Activated CD8-positive, alpha-beta memory T cell treated with anti-CD3 and anti-CD28 coated beads, Interleukin-2, amount 50 U/mL, for 48 hours (primary cell): ENCODE measurements around the gene RUNX1.

Source experiments
- DNase-seq: peaks from one replicate; pipeline ENCODE4 v3.0.0-alpha.2; 2020

Gene RUNX1

DNA sequence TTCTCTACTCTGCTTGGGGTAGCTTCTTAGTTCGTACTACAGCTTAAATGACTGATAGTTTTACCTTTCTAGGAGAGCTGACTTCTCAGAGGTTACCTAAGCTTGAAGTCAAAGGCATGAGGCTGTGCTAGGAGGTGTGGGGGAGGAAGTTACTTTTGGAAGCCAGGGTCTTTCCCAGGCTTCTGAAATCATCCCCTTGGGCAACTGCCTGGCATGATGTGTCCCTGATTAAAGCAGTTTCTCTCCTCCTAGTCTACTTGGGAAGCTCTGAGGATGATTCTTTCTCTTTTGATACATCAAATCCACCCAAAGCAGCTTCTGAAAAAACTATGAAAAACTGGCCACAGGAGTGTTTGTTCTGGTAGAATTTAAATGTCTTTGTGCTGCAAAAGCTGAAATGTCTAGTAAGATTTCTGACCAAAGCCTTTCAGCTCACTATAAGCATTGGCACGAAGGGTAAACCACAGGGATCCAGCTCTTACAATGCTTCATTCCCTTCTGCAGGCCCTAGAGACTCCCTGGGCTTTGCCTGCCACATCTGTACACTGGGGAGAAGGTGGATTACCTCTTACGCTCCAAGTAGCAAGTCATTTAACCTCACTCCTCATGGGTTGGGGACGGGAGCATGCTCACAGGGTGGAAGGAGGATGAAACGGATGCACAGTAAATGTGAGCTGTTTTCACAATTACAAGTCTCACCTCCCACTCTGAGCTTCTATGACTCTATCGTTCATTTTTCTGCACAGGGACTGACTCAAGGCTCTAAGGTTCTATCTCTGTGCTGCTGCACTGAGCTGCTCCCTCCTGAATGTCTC, 59.6 kb downstream of the RUNX1 start:
- DNase-seq = no peak

DNA sequence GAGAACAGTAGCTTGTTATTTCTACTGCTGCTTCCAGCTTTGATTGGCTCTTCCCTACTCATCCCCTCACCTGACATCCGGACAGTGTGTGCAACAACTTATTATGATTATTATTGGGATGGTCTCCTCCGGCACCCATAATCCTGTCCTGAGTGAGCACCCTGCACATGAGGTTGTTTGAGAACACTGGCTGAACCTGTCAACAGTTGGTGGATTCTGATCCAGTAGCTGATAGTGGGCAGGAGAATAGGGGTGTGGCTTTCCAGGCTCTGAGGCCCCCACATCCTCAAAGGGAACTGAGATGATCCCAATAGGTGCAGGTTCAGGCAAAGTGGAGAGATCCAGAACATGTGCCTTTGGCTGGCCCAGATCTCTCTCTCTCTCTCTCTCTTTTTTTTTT, 60.5 kb downstream of the RUNX1 start:
- DNase-seq = no peak

DNA sequence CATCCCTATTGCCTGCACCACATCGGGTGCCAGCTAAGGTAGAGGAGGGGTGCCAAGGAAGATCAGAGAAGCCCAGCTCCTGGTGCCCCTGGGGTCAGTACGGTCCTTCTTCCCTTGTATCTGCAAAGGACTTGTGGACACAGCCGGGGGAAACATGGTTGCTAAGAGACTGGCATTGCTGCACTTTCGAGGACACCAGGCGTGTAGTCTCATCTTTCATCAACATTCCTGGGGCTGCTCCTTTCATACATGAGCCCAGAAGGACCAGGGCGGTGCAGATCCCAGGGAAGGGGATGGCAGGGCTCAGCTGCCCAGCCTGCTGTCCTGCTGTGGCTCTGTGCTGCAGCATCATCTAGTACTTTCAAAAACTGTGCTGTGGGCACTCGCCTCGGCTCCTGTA, 61.0 kb downstream of the RUNX1 start:
- DNase-seq = no peak

DNA sequence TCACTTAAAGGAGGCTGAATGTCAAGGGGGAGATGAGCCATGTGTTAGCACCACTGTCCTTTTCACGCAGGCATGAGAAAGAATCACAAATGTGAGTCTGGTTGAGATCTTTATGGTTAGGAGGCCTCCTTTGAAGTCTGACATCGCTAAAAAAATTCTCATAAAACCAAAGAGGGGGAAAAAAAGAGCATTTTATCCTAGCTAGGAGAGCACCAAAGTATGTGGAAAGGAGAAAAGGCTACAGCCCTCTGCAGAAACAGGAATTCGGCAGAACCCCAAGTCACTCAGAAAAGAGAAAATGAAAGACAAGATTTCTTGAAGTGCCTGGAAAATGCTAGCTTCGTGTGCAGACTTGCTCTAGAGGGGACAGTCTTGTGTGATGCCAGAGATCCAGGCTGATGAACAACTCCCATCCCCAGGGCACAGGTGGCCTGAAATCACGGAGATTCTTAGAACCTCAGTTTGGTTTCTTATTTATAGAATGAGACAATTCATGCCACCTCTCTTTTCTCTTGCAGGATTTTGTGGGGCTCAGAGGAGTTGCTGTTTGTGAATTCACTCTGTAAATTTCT, 61.5 kb downstream of the RUNX1 start:
- DNase-seq = no peak

DNA sequence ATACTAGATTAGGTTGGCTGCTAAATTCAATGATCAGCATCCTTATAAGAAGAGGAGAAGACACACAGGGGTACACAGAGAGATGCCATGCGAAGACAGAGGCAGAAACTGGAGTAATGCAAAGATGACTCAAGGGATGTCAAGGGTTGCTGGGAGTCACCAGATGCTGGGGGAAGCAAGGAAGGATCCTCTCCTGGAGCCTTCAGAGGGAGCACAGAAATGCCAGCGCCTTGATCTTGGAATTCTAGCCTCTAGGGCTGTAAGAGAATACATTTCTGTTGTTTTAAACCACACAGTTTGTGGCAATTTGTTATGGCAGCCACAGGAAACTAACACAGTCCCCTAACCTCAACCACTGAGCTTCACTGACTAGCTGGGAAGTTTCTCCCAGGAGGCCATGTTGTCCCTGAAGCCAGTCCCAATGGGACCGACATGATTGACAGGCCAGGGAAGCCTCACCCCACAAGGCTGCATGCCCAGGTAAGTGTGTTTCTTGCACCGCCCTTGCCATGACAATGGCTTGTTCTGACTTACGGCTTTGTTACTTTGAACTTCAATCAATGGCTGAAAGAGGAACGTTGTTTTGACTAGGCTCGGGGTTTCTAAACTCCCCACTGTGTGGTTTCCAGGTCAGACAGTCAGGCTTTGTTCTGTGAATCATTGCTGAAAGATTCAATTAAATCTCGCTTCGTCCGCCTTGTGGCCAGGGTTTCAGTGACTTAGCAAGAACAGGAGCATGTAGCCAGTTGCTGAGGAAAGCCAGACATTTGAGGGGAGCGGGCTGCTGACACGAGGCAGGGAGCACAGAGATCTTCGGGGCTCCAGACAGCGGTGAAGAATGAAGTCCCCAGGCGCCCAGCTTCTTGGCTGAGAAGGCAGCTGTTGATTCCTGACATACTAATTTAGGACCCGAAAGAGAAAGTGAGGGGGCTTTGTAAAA, 62.3 kb downstream of the RUNX1 start:
- peak; percentile 82 for DNase-seq

DNA sequence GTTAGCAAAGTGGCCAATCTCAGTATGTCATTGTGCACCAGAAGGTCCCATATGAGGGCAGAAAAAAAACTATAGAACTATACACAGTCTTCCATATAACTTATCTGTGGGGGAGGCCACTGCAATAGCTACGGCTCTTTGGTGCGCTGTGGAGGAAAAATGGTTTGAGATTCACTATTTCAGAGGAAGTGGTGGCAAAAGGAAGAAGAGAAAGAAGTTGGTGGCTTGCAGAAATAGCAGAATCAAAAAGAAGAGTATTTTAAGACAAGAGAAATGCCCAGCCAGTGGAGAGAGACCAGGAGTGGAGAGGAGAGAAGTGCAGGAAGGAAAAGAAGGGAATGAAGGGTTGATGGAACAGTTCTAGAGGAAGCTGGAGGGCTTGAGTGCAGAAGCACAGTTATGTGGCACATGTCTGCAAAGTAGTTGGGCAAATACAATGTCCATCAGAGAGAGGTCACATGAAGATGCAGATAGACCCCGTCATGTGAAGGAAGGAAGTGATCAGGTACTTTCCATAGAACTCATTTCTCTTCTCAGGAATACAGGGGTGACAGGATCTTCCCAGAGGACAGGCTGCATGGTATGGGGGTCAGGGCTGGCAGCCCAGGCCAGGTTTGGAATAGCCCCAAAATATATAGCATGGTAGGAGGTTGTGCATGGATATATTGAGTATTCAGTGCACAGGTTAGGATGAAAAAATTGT, 64.6 kb downstream of the RUNX1 start:
- no peak for DNase-seq

DNA sequence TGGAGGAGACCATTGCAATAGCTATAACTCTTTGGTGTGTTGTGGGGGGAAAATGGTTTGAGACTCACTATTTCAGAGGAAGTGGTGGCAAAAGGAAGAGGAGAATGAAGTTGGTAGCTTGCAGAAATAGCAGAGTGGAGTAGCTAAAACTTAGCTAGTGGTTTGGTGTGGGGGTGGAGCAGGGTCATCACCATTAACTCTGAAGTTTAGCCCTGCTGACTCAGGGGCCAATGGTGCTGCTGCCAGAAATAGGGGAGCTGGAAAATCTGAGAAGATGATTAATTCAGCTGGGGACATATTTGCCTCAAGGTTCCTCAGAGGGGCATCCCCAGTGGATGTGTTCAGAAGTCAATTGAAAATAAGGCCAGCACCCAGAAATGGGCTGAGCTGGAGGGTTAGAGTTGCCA, 65.4 kb downstream of the RUNX1 start:
- DNase-seq = peak; percentile 71

DNA sequence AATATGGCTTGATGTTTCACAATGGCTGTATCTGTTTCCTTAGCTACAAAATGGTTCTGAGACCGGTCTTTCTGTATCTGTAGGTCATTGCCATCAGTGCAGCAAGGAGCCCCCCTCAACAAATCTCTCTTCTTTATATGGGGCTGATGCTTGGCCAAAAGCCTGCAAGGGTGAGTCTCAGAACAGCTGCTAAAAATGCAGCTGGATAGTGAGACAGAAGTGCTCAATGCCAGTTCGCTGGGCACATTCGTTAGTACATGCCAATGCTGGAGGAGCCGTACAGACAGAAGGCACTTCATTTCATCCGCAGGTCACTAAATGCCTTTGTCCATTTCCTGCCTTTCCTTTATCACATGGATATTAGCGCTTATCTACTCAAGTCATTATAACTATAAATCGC, 67.3 kb downstream of the RUNX1 start:
- DNase-seq = no peak

DNA sequence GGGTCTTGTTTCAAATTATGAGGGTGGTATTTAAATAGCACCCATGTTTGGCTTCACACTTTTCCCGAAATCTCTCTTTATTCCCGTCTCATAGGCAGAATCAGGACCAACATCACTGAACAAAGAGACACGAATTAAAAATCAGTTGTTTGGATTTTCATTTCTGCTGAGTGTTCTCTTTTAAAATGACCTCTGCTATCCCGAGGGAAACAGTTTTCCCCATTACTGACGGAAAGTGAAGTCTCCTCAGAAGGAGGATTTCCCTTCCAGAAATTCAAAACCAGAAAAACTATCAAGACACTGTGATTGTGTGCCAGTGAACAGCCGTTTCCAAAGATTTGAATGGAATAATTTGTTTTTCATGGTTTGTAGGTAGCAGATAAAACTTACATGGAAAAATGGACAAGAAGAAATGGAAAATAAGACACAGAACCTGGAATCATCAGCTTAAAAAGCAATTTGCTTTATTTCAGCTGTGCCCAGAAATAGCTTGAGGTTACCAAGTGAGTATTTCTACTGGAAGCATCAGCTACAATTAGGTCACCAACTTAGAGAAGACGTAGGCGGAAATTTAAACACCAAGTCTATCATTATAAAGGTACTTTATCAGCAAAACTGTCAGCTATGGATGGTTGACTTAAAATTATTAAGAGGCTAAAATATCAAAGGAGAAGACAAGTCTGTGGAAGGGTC, 68.5 kb downstream of the RUNX1 start:
- no peak for DNase-seq

DNA sequence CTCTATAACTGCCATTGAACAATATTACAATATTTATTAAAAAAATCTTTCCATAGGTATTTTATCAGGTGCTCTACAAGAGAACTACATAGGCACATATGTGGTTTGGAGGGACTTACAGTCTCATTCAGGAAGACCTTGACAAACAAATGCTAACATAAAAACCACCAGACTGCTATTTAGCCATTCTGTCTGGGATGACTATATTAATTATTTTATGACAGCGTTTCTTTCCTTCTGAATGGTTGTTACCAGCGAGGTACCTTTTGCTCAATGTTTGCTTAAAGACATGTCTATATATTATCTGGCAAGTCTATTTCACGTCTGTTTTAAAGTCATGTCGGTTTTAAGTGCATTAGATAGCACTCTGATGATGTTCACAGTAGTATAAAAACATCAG, 69.7 kb downstream of the RUNX1 start:
- DNase-seq = no peak

DNA sequence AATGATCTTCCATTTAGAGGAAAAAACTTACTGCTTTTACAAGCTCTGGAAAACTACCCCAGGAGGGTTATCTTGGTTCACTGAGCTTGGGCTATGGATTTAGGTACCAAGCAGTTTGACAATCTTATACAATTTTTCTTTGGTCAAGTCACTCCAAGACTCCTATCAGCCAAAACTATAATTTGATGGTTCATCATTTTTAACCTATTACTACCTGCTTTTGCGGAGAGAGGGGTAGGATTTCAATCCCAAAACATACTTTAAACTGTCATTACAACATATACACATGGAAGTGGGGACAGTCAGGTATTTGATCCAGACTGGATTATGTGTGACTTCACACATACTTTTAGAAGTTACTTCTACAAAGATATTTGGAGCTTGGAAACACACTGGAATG, 71.8 kb downstream of the RUNX1 start:
- no peak for DNase-seq

DNA sequence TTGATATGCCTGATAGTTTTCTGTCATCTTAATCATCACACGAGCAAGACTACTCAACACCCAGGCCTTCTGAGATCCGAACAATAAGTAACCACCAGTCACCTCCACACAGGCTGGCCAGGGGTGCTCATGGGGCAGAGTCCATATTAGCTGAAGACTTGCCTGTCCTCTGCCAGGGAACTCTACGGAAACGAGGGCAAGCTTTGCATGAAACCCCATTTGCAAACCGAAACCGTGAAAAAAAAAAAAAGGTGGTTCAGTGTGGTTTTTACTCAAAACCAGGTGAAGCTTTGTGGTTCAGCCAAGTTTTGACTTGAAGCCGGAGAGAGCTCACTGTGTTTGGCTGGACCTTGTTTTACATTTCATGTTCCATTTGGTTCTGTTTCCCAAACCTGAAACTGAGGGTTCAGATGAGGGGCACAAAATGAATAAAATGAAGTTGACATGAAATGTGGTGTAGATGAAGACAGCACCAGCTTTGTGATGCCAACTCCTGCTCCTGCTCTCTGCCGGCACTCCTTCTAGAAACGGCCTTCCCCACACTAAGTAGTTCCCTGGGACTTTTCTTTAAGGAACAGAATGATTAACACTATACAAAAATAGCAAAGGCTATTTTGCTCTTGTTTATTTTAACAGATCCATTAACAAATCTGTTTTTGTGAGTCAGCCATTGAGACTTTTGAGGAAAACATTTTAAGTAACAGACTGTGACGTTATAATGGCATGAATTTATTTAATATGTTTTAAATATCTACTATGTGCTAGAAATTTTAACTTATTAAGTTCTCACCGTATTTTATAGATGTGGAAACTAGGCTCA, 74.7 kb downstream of the RUNX1 start:
- DNase-seq = no peak

DNA sequence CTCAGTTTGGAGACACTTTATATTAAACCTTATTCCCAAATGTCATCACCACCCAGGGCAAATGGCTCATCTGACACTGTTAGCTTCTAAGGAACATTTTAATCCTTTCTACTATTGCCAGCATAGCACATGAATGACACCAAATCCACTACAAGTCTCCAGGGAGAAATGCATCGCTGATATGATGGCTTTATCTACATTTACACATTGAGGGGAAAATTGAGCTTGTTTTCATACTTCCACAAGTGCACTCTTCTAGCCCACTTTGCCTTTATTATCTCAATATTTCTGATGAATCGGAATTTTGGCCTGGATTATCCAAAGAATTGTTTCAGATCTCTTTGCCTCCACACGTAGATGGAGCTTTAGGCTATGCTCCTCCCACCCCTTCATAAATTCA, 75.4 kb downstream of the RUNX1 start:
- no peak for DNase-seq

DNA sequence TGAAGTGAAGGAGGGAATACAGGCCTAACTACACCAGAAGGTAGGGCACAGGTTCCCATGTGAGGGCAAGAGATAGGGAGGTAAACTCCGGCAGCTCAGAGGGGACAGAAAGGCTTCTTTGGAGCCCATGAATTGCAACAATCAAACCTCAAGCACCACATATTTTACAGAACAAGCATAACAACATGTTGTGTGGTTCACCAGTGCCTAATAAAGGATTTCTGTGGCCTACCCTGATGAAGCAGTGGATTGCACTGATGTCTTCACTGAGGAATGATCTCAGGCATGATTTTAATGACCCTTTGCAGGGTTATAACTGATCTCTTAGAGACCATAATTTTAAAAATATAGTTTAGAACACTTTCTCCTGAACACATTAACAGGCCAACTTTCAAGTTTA, 77.4 kb downstream of the RUNX1 start:
- no peak for DNase-seq

DNA sequence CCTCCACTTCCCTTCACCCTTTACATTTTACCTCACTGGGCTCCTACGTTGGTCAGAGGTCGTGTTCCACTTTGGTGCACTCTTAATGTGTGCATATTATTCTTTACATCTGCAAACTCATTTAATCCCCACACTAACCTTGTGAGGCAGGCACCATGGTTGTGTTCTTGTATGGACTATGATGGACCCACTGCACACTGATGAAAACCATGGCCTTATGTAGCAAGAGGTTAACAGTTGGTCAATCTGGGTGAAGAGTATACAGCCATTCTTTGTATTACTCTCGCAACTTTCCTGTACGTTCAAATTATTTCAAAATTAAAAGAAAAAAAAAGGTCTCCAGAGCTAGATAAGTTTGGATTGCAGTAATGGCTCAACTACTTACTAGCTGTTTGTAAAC, 78.5 kb downstream of the RUNX1 start:
- no peak for DNase-seq

DNA sequence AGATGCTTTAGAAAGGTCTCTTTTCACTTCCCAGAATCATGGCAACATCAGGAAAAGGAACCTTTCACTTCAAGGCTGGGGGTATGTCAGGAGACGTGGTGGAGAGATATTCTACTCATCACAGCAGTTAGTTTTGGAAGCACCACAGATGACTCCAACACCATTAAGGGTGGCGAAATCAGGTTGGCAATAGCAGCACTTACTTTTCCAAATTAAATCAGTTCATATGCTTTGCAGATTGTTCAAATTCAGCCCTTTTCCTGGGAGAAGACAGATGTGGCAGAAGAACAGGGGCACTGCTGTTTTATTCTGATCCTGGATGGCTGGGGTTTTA, 79.0 kb downstream of the RUNX1 start:
- DNase-seq = no peak

DNA sequence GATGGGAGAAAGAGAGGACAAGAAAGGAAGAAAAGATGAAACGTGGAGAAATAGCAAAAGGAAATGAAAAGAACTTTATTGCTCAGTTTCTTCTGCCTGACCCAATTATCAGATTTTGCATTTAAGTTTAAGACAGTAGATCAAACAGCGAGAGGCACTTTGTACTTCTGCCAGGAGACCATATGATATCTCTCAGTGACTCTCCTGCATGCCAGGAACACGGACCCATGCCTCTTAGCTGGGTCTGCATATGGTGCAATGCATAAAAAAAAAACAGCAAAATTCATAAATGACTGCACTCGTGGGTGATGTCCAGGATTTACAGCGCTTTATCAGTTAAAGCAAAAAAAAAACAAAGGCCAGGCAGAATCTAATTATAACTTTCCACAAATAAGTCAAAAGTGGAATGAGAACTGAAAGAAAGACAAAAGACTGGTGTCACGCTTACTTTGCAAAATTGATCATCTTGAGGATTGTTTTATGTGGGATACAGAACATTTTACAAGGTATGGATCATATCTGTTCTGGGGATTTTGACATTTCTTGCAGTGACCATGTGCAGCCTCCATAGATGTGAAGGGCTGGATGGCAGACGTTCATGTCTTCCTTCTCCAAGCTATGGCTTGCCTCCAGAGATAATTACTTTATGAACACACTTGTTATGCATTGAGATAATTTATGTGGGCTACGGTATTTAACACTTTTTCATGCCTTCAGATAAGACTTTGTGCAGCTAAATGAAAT, 79.5 kb downstream of the RUNX1 start:
- DNase-seq = no peak

DNA sequence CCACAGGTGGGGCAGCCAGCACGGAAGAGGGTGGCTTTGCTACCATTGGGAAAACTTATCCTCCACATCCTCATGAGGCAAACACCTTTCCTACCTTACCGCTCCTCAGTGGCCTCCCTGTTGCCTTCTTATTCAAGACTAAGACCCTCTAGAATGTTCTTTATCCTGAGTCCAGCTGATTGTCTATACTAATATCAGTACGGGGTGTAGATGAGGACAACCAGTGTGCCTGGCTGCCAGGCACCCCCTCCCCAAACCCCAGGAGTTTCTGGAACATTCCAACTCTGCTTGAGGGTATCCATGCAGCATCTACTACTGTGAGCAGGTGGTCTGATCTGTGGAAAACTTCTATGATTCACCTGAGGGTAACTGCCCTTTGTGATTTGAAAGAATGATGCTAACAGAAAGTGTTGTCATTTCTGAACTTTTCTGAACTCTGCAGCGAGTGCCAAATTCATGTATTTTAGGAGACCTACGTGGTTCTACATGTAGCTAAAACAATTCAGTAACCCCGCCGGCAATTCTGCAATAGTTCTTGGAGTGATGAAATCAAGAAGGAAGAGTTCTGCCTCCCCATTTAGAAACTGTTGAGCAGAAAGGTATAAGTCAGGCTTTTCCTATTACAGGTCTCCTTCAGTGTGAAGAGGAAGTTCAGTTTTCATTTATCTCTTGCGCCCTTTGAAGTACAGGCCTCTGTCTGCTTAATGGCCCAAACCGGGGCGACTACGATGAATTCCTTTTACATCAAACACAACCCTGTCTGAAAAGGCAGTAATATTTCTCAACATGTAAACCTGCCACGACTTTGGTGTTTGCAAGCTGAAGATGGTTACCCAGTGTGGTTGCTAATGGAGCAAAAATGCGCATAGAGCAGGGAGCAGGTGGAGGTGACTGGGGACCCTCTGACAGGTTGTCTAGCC, 80.4 kb downstream of the RUNX1 start:
- DNase-seq = no peak

DNA sequence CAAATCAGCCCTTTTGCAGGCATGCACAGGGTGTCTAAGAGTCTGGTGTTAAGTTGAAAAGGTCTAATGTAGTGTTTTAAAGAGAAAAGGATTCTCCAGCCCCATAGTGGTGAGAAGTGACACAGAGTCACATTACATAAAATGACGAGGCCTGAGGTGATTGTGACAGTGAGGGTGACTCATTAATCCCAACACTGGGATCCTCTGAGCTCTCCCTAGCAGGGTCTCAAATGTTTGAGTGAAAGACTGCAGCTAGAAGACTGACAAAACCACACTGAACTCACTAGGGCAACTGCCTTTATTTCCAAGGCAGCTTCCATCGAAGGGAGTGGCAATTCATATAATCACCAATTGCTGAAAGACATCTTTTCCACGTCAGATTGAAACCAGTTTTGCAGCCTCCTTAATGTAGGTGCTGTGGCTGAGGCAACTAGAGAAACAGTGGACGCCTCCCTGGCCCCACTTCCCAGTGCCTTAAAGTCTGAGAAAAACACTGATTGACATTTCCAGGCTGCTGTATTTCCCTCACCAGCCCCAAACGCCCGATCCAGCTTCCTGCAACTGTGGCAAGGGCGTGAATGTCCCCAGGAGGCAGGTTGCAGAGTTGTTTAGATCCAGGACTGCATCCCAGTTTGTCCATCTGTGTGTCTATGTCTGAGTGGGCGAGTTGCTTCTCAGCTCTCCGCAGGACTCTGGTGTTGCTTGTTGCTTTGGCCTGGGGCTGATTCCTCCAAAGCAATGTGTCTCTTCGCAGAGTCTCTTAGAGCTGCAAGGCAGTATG, 81.4 kb downstream of the RUNX1 start:
- no peak for DNase-seq
